B cell (primary cell): ENCODE measurements around the gene IDH3A. TPM values are rescaled to one million over a fixed set of nuclear protein-coding genes. Genes with fewer than 3 reads are reported as not detected.
A peak's percentile ranks its signal among the peaks of the same experiment; 100 is the strongest.

Experiments used
- ATAC-seq: fragments of 200-7000 bp; cut with Tn5 transposase; one replicate; pipeline ENCODE4 v1.10.0; 2021; ENCODE audit warnings: low read depth, mild to moderate bottlenecking, moderate number of reproducible peaks, moderate library complexity
- CTCF ChIA-PET: fragments of 350-600 bp; sonication (Branson Sonifier 250); formaldehyde crosslinking; loops from one replicate; lab custom pipeline; 2021; ENCODE audit warnings: antibody characterized with exemption, inconsistent platforms; lab: Charles Lee
- POLR2A ChIA-PET: fragments of 350-600 bp; sonication (Branson Sonifier 250); formaldehyde crosslinking; loops from one replicate; lab custom pipeline; 2021; ENCODE audit warnings: antibody characterized with exemption; lab: Charles Lee
- DNase-seq: peaks from one replicate; pipeline ENCODE4 v3.0.0; 2013
- H2AFZ ChIP-seq: 2 replicates; pipeline ENCODE4 v1.6.1; 2012; ENCODE audit warnings: mild to moderate bottlenecking, low read depth, low read length; ENCODE audit not compliant: insufficient read depth, poor library complexity, severe bottlenecking
- H3K27ac ChIP-seq, 2 donors: 1 replicate in 1 of 2; 2 replicates in 1 of 2; pipeline ENCODE4 v1.5.1; 2012 to 2013; ENCODE audit warnings: low read length in 2 of 2, mild to moderate bottlenecking in 2 of 2, moderate library complexity in 1 of 2
- H3K27me3 ChIP-seq, 4 experiments: fragments of 200-600 bp in 1 of 4; sonication (generic) in 1 of 4; replicated peaks in 1 of 4; 1 replicate in 2 of 4; 2 replicates in 2 of 4; pipeline versions ENCODE4 v1.6.1 to v1.7.0; 2013 to 2016; ENCODE audit warnings: low read length in 3 of 4, mild to moderate bottlenecking in 2 of 4, mixed read lengths in 1 of 4, moderate library complexity in 1 of 4; ENCODE audit not compliant: insufficient read depth in 4 of 4, control insufficient read depth in 3 of 4; ENCODE audit errors: control extremely low read depth in 1 of 4
- H3K36me3 ChIP-seq, 2 experiments: replicated peaks in 1 of 2; 1 replicate in 1 of 2; 2 replicates in 1 of 2; pipeline versions ENCODE4 v1.6.1 to v1.7.1; 2013; ENCODE audit warnings: low read length in 1 of 2; ENCODE audit not compliant: insufficient read depth in 2 of 2, control insufficient read depth in 1 of 2; ENCODE audit errors: control extremely low read depth in 1 of 2, extremely low read depth in 1 of 2
- H3K4me1 ChIP-seq, 2 donors: fragments of 200-600 bp in 1 of 2; sonication (generic) in 1 of 2; 1 replicate in 1 of 2; 2 replicates in 1 of 2; pipeline versions ENCODE4 v1.5.1 to v1.6.1; 2013 to 2017; ENCODE audit warnings: low read length in 2 of 2; ENCODE audit not compliant: control insufficient read depth in 2 of 2, insufficient read depth in 2 of 2
- H3K4me2 ChIP-seq: replicated peaks from 2 replicates; pipeline ENCODE3; 2012; ENCODE audit warnings: mild to moderate bottlenecking, low read depth, low read length; ENCODE audit not compliant: poor library complexity, severe bottlenecking
- H3K4me3 ChIP-seq, 5 experiments: fragments of 200-600 bp in 1 of 5; sonication (generic) in 1 of 5; 1 replicate in 3 of 5; 2 replicates in 2 of 5; pipeline versions ENCODE4 v1.5.1 to v1.7.0; 2011 to 2016; ENCODE audit warnings: low read length in 4 of 5, mild to moderate bottlenecking in 4 of 5, low read depth in 2 of 5, control low read depth in 1 of 5, moderate library complexity in 1 of 5; ENCODE audit not compliant: insufficient read depth in 1 of 5; ENCODE audit errors: control extremely low read depth in 1 of 5, extremely low read depth in 1 of 5
- H3K79me2 ChIP-seq: fragments of 200-600 bp; sonication (generic); one replicate; pipeline ENCODE4 v1.6.0; 2016; ENCODE audit warnings: low read length; ENCODE audit not compliant: control insufficient read depth, insufficient read depth
- H3K9ac ChIP-seq: fragments of 200-600 bp; sonication (generic); 2 replicates; pipeline ENCODE4 v1.6.1; 2017; ENCODE audit warnings: mild to moderate bottlenecking, low read length, moderate library complexity
- H3K9me3 ChIP-seq, 3 donors: one replicate each; pipeline versions ENCODE4 v1.6.1 to v1.7.1; 2013; ENCODE audit warnings: low read length in 2 of 3; ENCODE audit not compliant: control insufficient read depth in 2 of 3, insufficient read depth in 1 of 3; ENCODE audit errors: control extremely low read depth in 1 of 3
- H4K20me1 ChIP-seq: 2 replicates; pipeline ENCODE4 v1.6.0; 2012; ENCODE audit warnings: mild to moderate bottlenecking, low read length; ENCODE audit not compliant: insufficient read depth, control insufficient read depth, poor library complexity, severe bottlenecking
- H3K27ac Mint-ChIP-seq: one replicate; pipeline ENCODE4 v1.8.0; 2021; ENCODE audit warnings: mixed read lengths
- H3K27me3 Mint-ChIP-seq: one replicate; pipeline ENCODE4 v1.8.0; 2021; ENCODE audit warnings: mixed read lengths
- H3K4me1 Mint-ChIP-seq: one replicate; pipeline ENCODE4 v1.8.0; 2021; ENCODE audit warnings: mixed read lengths
- H3K4me3 Mint-ChIP-seq: one replicate; pipeline ENCODE4 v1.8.0; 2021; ENCODE audit warnings: mixed read lengths
- H3K9me3 Mint-ChIP-seq: one replicate; pipeline ENCODE4 v1.8.0; 2022; ENCODE audit warnings: mixed read lengths; ENCODE audit not compliant: insufficient read depth
- EZH2 ChIP-seq: IDR thresholded peaks from 2 replicates; pipeline ENCODE4 v1.6.1; 2012; ENCODE audit warnings: borderline replicate concordance, low read depth, mild to moderate bottlenecking, moderate library complexity, low read length; ENCODE audit not compliant: insufficient read depth, poor library complexity, severe bottlenecking
- WGBS: methylation state at CpG from one replicate; pipeline ENCODE4 v1.1.5; 2013; ENCODE audit warnings: missing lambda C conversion rate; ENCODE audit not compliant: insufficient coverage; 5-methylcytosine and 5-hydroxymethylcytosine counted together
- intact Hi-C: fragments of 100-400 bp; cut with micrococcal nuclease; formaldehyde crosslinking; loops from one replicate; pipeline ENCODE4 v1.10.0; 2022
- polyA plus RNA-seq: library from polyadenylated mRNA; depleted of rRNA; stranded (reverse); fragments of >200 nt; gene quantifications from 2 replicates; pipeline ENCODE4 v1.2.3, GENCODE V29; 2012
- total RNA-seq, 2 donors: library from RNA; stranded (reverse); fragments of 120-200 nt in 1 of 2; gene quantifications; 1 replicate in 1 of 2; 2 replicates in 1 of 2; pipeline versions ENCODE4 v1.2.3 to v1.2.4, GENCODE V29; 2013 to 2022
- TF ChIP-seq, protein P1 (sequence below): fragments of 200-600 bp; IDR thresholded peaks from one replicate; pipeline ENCODE4 v1.8.0; 2022; ENCODE audit warnings: antibody characterized with exemption, mild to moderate bottlenecking

Gene IDH3A
- total and polyA plus RNA-seq, 2 donors (not counting 1 experiment from before 2014, with no cell fraction given) = 39.7 to 71.7 TPM

- Histone ChIP-seq H3K27ac (no peak overlapping the region), H4K20me1 (no peaks in the 10 kb centered on the region), H3K9ac (no peak overlapping the region), H3K9me3 (no peaks in the 10 kb centered on the region), H2AFZ (no peak overlapping the region), H3K36me3 (no peaks in the 10 kb centered on the region), H3K4me2 (no peak overlapping the region), H3K4me3 (no peak overlapping the region), H3K79me2 (no peaks in the 10 kb centered on the region), H3K4me1 (no peaks in the 10 kb centered on the region), H3K27me3 (no peaks in the 10 kb centered on the region)
- intact Hi-C loops = no loop called here
- no peak for DNase-seq
- no peak overlapping the region for H3K27ac Mint-ChIP-seq
- POLR2A ChIA-PET = no interaction called here
- CTCF ChIA-PET = interaction anchor here (0.8 kb wide), 1 partner anchor 53 kb away, joined by 3 read pairs; no protein-coding TSS in a partner anchor
- no peak overlapping the region for H3K4me3 Mint-ChIP-seq
- H3K27me3 Mint-ChIP-seq = no peaks in the 10 kb centered on the region
- no peaks in the 10 kb centered on the region for H3K9me3 Mint-ChIP-seq
- H3K4me1 Mint-ChIP-seq = peaks cover under 1% of the 10 kb centered on the region
- WGBS = 100% methylated on average over 3 of the region's 3 CpGs
- ATAC-seq = no peak
- TF ChIP-seq EZH2 = no peak
- TF ChIP-seq, protein P1, sequence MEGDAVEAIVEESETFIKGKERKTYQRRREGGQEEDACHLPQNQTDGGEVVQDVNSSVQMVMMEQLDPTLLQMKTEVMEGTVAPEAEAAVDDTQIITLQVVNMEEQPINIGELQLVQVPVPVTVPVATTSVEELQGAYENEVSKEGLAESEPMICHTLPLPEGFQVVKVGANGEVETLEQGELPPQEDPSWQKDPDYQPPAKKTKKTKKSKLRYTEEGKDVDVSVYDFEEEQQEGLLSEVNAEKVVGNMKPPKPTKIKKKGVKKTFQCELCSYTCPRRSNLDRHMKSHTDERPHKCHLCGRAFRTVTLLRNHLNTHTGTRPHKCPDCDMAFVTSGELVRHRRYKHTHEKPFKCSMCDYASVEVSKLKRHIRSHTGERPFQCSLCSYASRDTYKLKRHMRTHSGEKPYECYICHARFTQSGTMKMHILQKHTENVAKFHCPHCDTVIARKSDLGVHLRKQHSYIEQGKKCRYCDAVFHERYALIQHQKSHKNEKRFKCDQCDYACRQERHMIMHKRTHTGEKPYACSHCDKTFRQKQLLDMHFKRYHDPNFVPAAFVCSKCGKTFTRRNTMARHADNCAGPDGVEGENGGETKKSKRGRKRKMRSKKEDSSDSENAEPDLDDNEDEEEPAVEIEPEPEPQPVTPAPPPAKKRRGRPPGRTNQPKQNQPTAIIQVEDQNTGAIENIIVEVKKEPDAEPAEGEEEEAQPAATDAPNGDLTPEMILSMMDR = no peak
Measured at GRCh38 chr15:78142332-78142731, 6.8 kb upstream of the IDH3A start.

DNA sequence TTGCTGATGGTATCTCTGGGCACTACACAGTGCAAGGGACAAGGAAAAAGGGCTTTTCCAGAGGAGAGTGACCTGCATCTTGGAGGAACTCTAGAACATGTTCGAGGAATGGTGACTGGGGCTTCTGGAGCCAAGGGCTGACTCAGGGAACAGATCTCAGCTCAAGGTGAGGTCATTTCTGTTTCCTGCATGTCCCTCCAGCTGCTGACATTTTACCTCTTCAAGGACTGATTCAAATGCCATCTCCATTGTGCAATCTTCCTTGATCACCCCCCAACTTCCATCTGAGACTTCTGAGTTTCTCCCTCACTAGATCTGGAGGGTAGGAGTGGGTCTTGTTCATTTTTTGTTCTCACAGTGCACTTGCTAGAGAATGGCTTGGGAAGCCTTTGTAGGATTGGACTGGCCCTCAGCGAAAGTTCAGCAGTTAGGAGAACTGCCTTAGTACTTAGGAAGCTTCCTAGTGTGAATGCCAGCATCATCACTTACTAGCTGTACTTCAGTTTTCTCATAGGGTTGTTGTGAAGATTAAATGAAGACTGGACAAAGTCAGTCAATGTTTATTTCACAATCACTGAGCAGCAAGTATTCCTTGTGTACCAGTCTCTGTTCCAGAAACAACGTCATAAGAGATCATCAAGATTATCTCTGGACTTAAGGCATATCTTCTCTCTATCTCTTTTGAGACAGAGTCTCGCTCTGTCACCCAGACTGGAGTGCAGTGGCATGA is 2.6 kb upstream of the IDH3A start:
- Mint-ChIP-seq H3K4me3 (peak overlapping the region; percentile 81), H3K27ac (no peak overlapping the region), H3K9me3 (no peaks in the 10 kb centered on the region), H3K4me1 (peaks cover 30% of the 10 kb centered on the region), H3K27me3 (no peaks in the 10 kb centered on the region)
- Histone ChIP-seq H4K20me1 (no peaks in the 10 kb centered on the region), H3K27ac (no peak overlapping the region), H3K4me2 (no peak overlapping the region), H3K4me3 (no peak overlapping the region), H3K79me2 (peaks cover 40% of the 10 kb centered on the region), H2AFZ (no peak overlapping the region), H3K9ac (no peak overlapping the region), H3K36me3 (no peaks in the 10 kb centered on the region), H3K4me1 (peaks cover 20 to 25% of the 10 kb centered on the region in 2 donors), H3K27me3 (no peaks in the 10 kb centered on the region), H3K9me3 (no peaks in the 10 kb centered on the region)
- TF ChIP-seq, protein P1 = no peak
- TF ChIP-seq EZH2 = no peak
- CTCF ChIA-PET = interaction anchor here (1.7 to 5.7 kb wide), 3 partner anchors 15 to 48 kb away, joined by 5 to 38 read pairs (median 13); partner anchors contain the start of gene CIB2
- WGBS = 97% methylated on average over 3 of the region's 4 CpGs
- intact Hi-C loops = no loop called here
- ATAC-seq = no peak
- POLR2A ChIA-PET = no interaction called here
- DNase-seq = no peak
